NCI-H1694 treated with DMSO at 0.1 percent for 48 hours (cell line): ENCODE measurements around the gene STX4.

Experiments
- DNase-seq: peaks from one replicate; lab custom pipeline; 2025; lab: John Stamatoyannopoulos, UW

STX4 gene

GRCh38 chr16:31084584-31085302 is 51.4 kb downstream of the STX4 start:
- no peak for DNase-seq

GRCh38 chr16:31085411-31085810 is 52.1 kb downstream of the STX4 start:
- no peak for DNase-seq

GRCh38 chr16:31085873-31086628 is 52.7 kb downstream of the STX4 start:
- DNase-seq: no peak

GRCh38 chr16:31086629-31086906 is 53.2 kb downstream of the STX4 start:
- no peak for DNase-seq

- no peak for DNase-seq
Measured at GRCh38 chr16:31087481-31087880, 54.1 kb downstream of the STX4 start.

GRCh38 chr16:31087971-31088370 is 54.6 kb downstream of the STX4 start:
- no peak for DNase-seq

GRCh38 chr16:31088459-31089183 is 55.3 kb downstream of the STX4 start, which contains the start of gene PRSS53:
TSS of gene PRSS53 (minus strand) at chr16:31088943. CDS start at chr16:31088809, 134 bp downstream.
- DNase-seq: no peak

GRCh38 chr16:31089199-31089598 is 55.8 kb downstream of the STX4 start:
- no peak for DNase-seq
